K562 (cell line): ENCODE measurements around the gene G6PD. TPM values are rescaled to one million over a fixed set of nuclear protein-coding genes. Genes with fewer than 3 reads are reported as not detected.
A peak's percentile ranks its signal among the peaks of the same experiment; 100 is the strongest.

Source experiments
- ATF2 ChIP-seq: sonication (generic); formaldehyde crosslinking; IDR thresholded peaks from 2 replicates; pipeline ENCODE4 v1.8.1; 2022; ENCODE audit warnings: missing genetic modification reagents
- CHD7 ChIP-seq: fragments of 200-600 bp; sonication (generic); IDR thresholded peaks from one replicate; pipeline ENCODE4 v1.6.1; 2012; ENCODE audit warnings: mild to moderate bottlenecking, low read depth, low read length, inconsistent platforms
- E2F4 ChIP-seq: sonication (generic); formaldehyde crosslinking; IDR thresholded peaks from 2 replicates; pipeline ENCODE4 v1.8.0; 2022; ENCODE audit warnings: mild to moderate bottlenecking, low read depth, missing genetic modification reagents
- MCM3 ChIP-seq: fragments of 450-650 bp; IDR thresholded peaks from 2 replicates; pipeline ENCODE4 v1.6.1; 2016
- MIER1 ChIP-seq: fragments of 450-650 bp; IDR thresholded peaks from 2 replicates; pipeline ENCODE4 v1.6.1; 2016; ENCODE audit warnings: antibody characterized with exemption, mild to moderate bottlenecking, low read depth
- RAD51 ChIP-seq: fragments of 450-650 bp; IDR thresholded peaks from 2 replicates; pipeline ENCODE4 v1.7.1; 2016; ENCODE audit warnings: low read depth, mild to moderate bottlenecking, borderline replicate concordance
- ZNF197 ChIP-seq: fragments of 200-800 bp; sonication (Bioruptor generic); IDR thresholded peaks from 2 replicates; pipeline ENCODE4 v1.6.1; 2016; ENCODE audit warnings: low read depth, missing genetic modification characterization, missing compliant biosample characterization
- ZNF592 ChIP-seq: fragments of 450-650 bp; IDR thresholded peaks from 2 replicates; pipeline ENCODE4 v1.6.1; 2017; ENCODE audit warnings: antibody characterized with exemption, mild to moderate bottlenecking
- polyA plus RNA-seq, 8 experiments: library from polyadenylated mRNA; depleted of rRNA in 4 of 8; stranded (reverse) in 5 of 8; unstranded in 3 of 8; fragments of >200 nt; fragmentation: Nextera tagmentation in 2 of 8; fragmentation: Illumina TruSeq in 1 of 8; extraction: Ambion mirVana in 2 of 8; extraction: Trizol in 1 of 8; gene quantifications; 2 replicates each; pipeline versions ENCODE4 v1.2.1 to v1.2.3, GENCODE V29; 2011 to 2014; ENCODE audit warnings: inconsistent platforms in 1 of 8, missing spikeins in 1 of 8
- total RNA-seq, 7 experiments: library from RNA; depleted of rRNA in 6 of 7; stranded (reverse); fragments of >200 nt in 6 of 7; fragmentation: Illumina TruSeq in 2 of 7; extraction: Trizol in 2 of 7; gene quantifications; 2 replicates each; pipeline versions ENCODE4 v1.2.1 to v1.2.3, GENCODE V29; 2011 to 2021; ENCODE audit warnings: low replicate concordance in 1 of 7

The G6PD gene
- total and polyA plus RNA-seq, 9 of the 15 experiments (the other 6 are each of a cell fraction or from before 2014, with no cell fraction given): 2.9 to 222 (median 66.4) TPM

GRCh38 chrX:154484255-154485149, 62.1 kb downstream of the G6PD start (continued):
- TF ChIP-seq ZNF592 (peak; percentile 94), ZNF197 (CRISPR knock-in tag) (no peak), MCM3 (no peak), RAD51 (no peak), E2F4 (no peak), ATF2 (CRISPR knock-in tag) (no peak), CHD7 (no peak), MIER1 (no peak)
